ENCODE results near the gene LRRC4C. TPM values are rescaled to one million over a fixed set of nuclear protein-coding genes. Genes with fewer than 3 reads are reported as not detected.

Gene LRRC4C
- total RNA-seq, 1 donor from 2014 or later, result 2.7 TPM

DNA sequence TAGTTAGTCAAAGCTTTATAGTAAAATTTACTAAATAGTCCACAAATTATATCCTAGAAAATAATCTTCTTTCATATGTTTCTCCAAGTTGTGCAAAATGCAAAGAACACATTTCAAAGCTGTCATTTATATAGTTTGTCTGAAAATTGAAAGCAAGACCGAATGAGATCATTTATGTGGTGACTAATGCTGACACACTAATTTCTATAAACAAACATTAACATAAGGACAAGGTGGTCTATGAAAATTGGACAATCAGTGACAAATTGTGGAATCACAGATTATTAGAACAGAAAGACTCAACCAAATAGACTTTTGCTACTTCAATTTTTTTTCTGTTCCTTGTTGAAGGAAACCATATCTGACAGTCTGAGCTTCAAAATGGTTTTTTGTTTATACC lies 1056.1 kb downstream of the LRRC4C start:
- no peak for DNase-seq (ENCODE audit: low spot score)
- Mint-ChIP-seq H3K9me3 (no peaks in the 10 kb centered on the region), H3K27ac (no peak overlapping the region), H3K4me3 (no peak overlapping the region), H3K4me1 (peaks cover 6% of the 10 kb centered on the region), H3K27me3 (ENCODE audit: insufficient read depth, low read depth) (no peaks in the 10 kb centered on the region), H3K36me3 (no peaks in the 10 kb centered on the region)
- no peak overlapping the region for H3K4me2 ChIP-seq
- no peaks in the 10 kb centered on the region for H3K36me3 ChIP-seq
- H4K20me1 ChIP-seq (ENCODE audit: low read depth), result no peaks in the 10 kb centered on the region
- TF ChIP-seq EZH2 (IDR thresholded peaks at IDR 0.05) (no peak), EZH2phosphoT487 (IDR thresholded peaks at IDR 0.05) (no peak), CTCF (IDR thresholded peaks at IDR 0.05) (no peak)
- H3K79me2 ChIP-seq (ENCODE audit: low read depth), result no peaks in the 10 kb centered on the region
- no peak overlapping the region for H2AFZ ChIP-seq (replicated peaks)
- no peak overlapping the region for H3K4me3 ChIP-seq
- H3K9ac ChIP-seq, result no peak overlapping the region
- no peaks in the 10 kb centered on the region for H3K4me1 ChIP-seq
- H3K27me3 ChIP-seq, result no peaks in the 10 kb centered on the region
- H3F3A ChIP-seq (ENCODE audit: low read depth), result no peaks in the 10 kb centered on the region
- H3K9me3 ChIP-seq (ENCODE audit: low read depth), result no peaks in the 10 kb centered on the region
- H3K27ac ChIP-seq, result no peak overlapping the region

GRCh38 chr11:40401132-40401853 lies 1058.2 kb downstream of the LRRC4C start:
- Histone ChIP-seq H3K4me2 (no peak overlapping the region), H3K36me3 (no peaks in the 10 kb centered on the region), H3K4me3 (no peak overlapping the region), H3K27me3 (no peaks in the 10 kb centered on the region), H2AFZ (replicated peaks) (no peak overlapping the region), H3K9ac (no peak overlapping the region), H3K27ac (no peak overlapping the region), H3K79me2 (ENCODE audit: low read depth) (no peaks in the 10 kb centered on the region), H3F3A (ENCODE audit: low read depth) (no peaks in the 10 kb centered on the region), H4K20me1 (ENCODE audit: low read depth) (no peaks in the 10 kb centered on the region), H3K4me1 (no peaks in the 10 kb centered on the region), H3K9me3 (ENCODE audit: low read depth) (no peaks in the 10 kb centered on the region)
- Mint-ChIP-seq H3K27ac (no peak overlapping the region), H3K9me3 (no peaks in the 10 kb centered on the region), H3K4me3 (no peak overlapping the region), H3K36me3 (no peaks in the 10 kb centered on the region), H3K27me3 (ENCODE audit: insufficient read depth, low read depth) (no peaks in the 10 kb centered on the region), H3K4me1 (peaks cover 6% of the 10 kb centered on the region)
- no peak for DNase-seq (ENCODE audit: low spot score)
- no peak for TF ChIP-seq EZH2 (IDR thresholded peaks at IDR 0.05)
- TF ChIP-seq EZH2phosphoT487 (IDR thresholded peaks at IDR 0.05), result no peak
- no peak for TF ChIP-seq CTCF (IDR thresholded peaks at IDR 0.05)

GRCh38 chr11:40397141-40397540 lies 1062.3 kb downstream of the LRRC4C start:
- H3K9me3 ChIP-seq (ENCODE audit: low read depth), result no peaks in the 10 kb centered on the region
- no peaks in the 10 kb centered on the region for H3F3A ChIP-seq (ENCODE audit: low read depth)
- no peak for TF ChIP-seq EZH2 (IDR thresholded peaks at IDR 0.05)
- no peak for TF ChIP-seq CTCF (IDR thresholded peaks at IDR 0.05)
- no peak for TF ChIP-seq EZH2phosphoT487 (IDR thresholded peaks at IDR 0.05)
- H3K4me1 ChIP-seq, result no peaks in the 10 kb centered on the region
- H3K79me2 ChIP-seq (ENCODE audit: low read depth), result no peaks in the 10 kb centered on the region
- no peaks in the 10 kb centered on the region for H3K36me3 Mint-ChIP-seq
- no peaks in the 10 kb centered on the region for H3K27me3 Mint-ChIP-seq (ENCODE audit: insufficient read depth, low read depth)
- no peaks in the 10 kb centered on the region for H3K36me3 ChIP-seq
- H3K27me3 ChIP-seq, result no peaks in the 10 kb centered on the region
- no peak overlapping the region for H3K4me2 ChIP-seq
- no peak overlapping the region for H3K27ac ChIP-seq
- no peak for DNase-seq (ENCODE audit: low spot score)
- H3K4me3 ChIP-seq, result no peak overlapping the region
- no peak overlapping the region for H3K4me3 Mint-ChIP-seq
- no peaks in the 10 kb centered on the region for H3K4me1 Mint-ChIP-seq
- H2AFZ ChIP-seq (replicated peaks), result no peak overlapping the region
- H4K20me1 ChIP-seq (ENCODE audit: low read depth), result no peaks in the 10 kb centered on the region
- no peaks in the 10 kb centered on the region for H3K9me3 Mint-ChIP-seq
- no peak overlapping the region for H3K9ac ChIP-seq
- H3K27ac Mint-ChIP-seq, result no peak overlapping the region
